ENCODE data around the gene USH2A.

GRCh38 chr1:216453777-216454176 is 30.5 kb upstream of the USH2A start:
- TF ChIP-seq CTCF (IDR thresholded peaks at IDR 0.05) (no peak), POLR2A (IDR thresholded peaks at IDR 0.05) (no peak)

Data from adrenal gland (tissue), 5 donors.